GM12875 (cell line): ENCODE results near the gene KCNIP4.

Experiments
- H3K4me3 ChIP-seq: one replicate; pipeline ENCODE4 v1.5.1; 2011; ENCODE audit warnings: low read depth, low read length, control low read depth
- TF ChIP-seq, protein P1 (sequence below): IDR thresholded peaks from 2 replicates; pipeline ENCODE4 v1.5.1; 2011; ENCODE audit warnings: low read depth, mild to moderate bottlenecking, control low read depth, inconsistent platforms, low read length, moderate library complexity, borderline replicate concordance; ENCODE audit not compliant: insufficient read depth

Gene KCNIP4

DNA sequence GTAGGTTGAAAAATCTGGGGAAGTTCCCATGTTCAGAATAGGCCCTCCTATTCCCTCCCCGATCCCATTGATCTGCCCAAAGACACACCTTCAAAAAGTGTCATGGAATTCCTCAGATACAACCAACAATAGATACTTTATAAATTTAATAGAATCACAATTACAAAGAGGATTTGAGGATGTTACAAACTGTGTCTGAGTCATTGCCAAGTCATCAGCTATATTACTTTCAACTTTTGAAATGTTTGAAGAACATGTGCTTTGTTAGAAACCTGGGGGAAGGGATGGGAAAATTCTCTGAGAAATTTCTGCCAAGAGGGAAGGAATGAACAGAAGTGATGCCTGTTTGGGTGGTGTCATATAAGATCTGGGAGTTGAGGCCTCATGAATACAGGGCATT lies 46.7 kb downstream of the KCNIP4 start:
- TF ChIP-seq, protein P1, sequence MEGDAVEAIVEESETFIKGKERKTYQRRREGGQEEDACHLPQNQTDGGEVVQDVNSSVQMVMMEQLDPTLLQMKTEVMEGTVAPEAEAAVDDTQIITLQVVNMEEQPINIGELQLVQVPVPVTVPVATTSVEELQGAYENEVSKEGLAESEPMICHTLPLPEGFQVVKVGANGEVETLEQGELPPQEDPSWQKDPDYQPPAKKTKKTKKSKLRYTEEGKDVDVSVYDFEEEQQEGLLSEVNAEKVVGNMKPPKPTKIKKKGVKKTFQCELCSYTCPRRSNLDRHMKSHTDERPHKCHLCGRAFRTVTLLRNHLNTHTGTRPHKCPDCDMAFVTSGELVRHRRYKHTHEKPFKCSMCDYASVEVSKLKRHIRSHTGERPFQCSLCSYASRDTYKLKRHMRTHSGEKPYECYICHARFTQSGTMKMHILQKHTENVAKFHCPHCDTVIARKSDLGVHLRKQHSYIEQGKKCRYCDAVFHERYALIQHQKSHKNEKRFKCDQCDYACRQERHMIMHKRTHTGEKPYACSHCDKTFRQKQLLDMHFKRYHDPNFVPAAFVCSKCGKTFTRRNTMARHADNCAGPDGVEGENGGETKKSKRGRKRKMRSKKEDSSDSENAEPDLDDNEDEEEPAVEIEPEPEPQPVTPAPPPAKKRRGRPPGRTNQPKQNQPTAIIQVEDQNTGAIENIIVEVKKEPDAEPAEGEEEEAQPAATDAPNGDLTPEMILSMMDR: no peak
- H3K4me3 ChIP-seq: no peak overlapping the region

DNA sequence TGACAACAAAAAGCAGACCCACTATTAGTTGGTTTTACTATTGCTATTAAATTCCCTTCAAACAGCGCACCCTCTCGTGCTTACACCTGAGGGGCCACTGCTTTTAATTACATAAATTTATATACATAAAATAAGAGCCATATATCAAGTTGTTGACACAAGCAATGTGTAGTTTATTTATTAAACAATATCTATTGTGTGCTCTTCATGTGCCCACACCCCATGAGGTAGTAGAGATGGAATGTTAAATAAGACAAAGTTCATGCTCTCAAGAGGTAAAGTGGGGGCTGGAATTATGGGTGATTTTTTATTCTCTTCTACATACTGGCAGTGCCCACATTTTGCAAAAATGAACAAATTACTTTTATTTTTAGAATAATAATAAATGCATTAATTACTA lies 47.3 kb downstream of the KCNIP4 start:
- H3K4me3 ChIP-seq: no peak overlapping the region
- TF ChIP-seq, protein P1: no peak

DNA sequence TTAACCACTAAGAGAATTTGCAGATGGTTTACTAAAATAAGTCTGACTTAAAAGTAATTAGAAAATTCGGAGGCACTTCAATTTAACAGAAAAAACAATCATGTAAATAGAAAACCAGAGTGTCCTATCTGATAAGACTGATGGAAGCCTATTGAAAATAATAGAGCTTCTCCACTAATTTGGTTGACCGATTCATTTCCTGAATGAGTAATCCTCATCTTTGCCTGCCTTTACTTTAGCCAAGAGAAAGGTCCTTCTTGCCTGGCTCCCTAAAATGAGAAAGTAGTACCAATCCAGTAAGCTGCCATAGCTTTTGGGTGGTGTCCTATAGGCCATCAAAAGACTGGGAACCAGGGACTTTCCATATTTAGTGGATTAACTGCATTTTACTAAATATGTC lies 48.4 kb downstream of the KCNIP4 start:
- H3K4me3 ChIP-seq: no peak overlapping the region
- TF ChIP-seq, protein P1: no peak

DNA sequence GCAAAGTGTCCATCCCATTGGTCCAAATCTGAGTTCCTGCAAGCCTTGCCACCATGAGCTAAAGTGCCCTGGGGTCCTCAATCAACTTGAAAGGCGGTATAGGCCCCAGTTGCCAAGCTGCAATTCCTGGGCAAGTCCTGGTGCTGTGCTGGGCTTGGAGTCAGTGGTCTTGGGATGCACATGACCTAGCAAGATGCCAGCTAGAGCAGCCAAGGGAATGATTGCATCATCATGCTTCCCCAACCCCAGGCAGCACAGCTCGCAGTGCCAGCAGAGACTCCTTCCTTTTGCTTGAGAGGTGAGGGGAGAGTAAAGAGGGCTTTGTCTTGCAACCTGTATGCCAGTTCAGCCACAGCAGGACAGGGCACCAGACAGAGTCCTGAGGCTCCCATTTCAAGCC lies 50.5 kb downstream of the KCNIP4 start:
- TF ChIP-seq, protein P1: no peak
- H3K4me3 ChIP-seq: no peak overlapping the region

DNA sequence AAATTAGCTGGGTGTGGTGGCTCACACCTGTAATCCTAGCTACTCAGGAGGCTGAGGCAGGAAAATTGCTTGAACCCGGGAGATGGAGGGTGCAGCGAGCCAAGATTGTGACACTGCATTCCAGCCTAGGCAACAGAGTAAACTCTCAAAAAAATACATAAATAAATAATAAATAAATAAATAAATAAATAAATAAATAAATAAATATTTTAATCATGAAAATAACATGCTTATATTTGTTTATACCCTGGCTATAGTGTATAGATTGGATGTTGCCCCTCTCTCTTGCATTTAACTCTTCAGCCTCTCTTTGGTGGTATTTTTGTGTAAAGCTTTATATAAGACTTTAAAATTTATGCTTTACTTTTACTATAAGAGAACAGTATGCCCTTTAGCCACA lies 51.8 kb downstream of the KCNIP4 start:
- H3K4me3 ChIP-seq: no peak overlapping the region
- TF ChIP-seq, protein P1: no peak

DNA sequence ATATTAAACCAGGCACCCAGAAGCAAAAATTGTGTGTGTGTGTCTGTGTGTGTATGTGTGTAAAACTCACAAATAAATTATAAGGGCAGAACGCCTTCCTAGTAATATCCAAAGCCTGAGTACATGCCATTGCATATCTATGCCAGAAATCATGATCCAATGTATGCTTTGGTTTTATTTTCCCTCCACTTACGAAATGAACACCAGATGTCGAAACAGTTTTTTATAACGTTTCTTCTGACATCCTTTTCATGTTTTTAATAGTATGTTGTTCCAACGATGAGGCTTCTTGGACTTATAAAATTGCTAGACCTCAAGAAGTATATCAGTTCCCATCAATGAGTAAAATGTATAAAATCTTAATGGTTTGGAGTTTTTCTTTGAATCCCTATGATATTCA lies 55.4 kb downstream of the KCNIP4 start:
- TF ChIP-seq, protein P1: no peak
- H3K4me3 ChIP-seq: no peak overlapping the region

DNA sequence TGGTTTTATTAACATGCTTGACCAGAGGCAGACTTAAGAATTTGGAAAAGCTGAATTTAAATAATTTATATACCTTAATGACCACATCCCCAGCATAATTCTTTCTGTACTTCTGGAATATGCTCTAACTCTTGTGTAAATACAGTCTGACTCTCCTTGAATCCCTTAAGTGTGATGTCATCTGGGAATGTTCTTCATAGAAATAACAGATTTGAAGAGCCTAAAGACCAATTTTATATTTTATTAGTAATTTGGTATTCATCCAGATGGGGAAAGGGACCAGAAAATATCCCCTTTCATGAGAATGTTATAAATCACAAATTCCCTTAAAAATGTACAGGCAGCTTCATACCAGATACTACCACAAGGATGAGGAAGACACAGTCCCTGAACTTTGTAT lies 58.3 kb downstream of the KCNIP4 start:
- no peak overlapping the region for H3K4me3 ChIP-seq

More for the DNA sequence above, 58.3 kb downstream of the KCNIP4 start:
- TF ChIP-seq, protein P1: no peak
